Mucosa of descending colon (tissue), 3 donors: ENCODE results near the gene MPRIP. TPM values are rescaled to one million over a fixed set of nuclear protein-coding genes. Genes with fewer than 3 reads are reported as not detected.

Experiments used
- ATAC-seq: fragments of 200-7000 bp; cut with Tn5 transposase; one replicate; pipeline ENCODE4 v1.9.1; 2020; ENCODE audit warnings: mild to moderate bottlenecking, moderate library complexity
- DNase-seq, 3 donors: peaks; one replicate each; pipeline ENCODE4 v3.0.0-alpha.2; 2020
- H3K36me3 ChIP-seq: fragments of 200-600 bp; one replicate; pipeline ENCODE4 v1.8.0; 2021; ENCODE audit warnings: low read depth, mild to moderate bottlenecking
- H3K4me1 ChIP-seq: fragments of 200-600 bp; one replicate; pipeline ENCODE4 v1.8.0; 2021; ENCODE audit warnings: low read depth, mild to moderate bottlenecking
- H3K4me3 ChIP-seq: fragments of 200-600 bp; one replicate; pipeline ENCODE4 v1.8.0; 2021; ENCODE audit warnings: mild to moderate bottlenecking
- H3K9me3 ChIP-seq: fragments of 200-600 bp; one replicate; pipeline ENCODE4 v1.8.0; 2021; ENCODE audit warnings: mild to moderate bottlenecking
- intact Hi-C, 2 donors: fragments of 100-400 bp; cut with DNase I in 1 of 2; cut with micrococcal nuclease in 1 of 2; formaldehyde crosslinking; loops; one replicate each; pipeline versions ENCODE4 v1.11.0 to v1.11.1; 2022; cut with DNase I, micrococcal nuclease
- total RNA-seq, 3 donors: library from RNA; stranded (reverse); fragmentation: NEBNext Ultra II Directional in 2 of 3; extraction: Animal tissue kit (Norgen Biotek cat#: 25700) in 2 of 3; gene quantifications; one replicate each; pipeline versions ENCODE4 v1.2.1 to v1.2.4, GENCODE V29; 2021 to 2023
- TF ChIP-seq, protein P1 (sequence below): fragments of 200-600 bp; IDR thresholded peaks from one replicate; pipeline ENCODE4 v1.8.0; 2022; ENCODE audit warnings: antibody characterized with exemption, mild to moderate bottlenecking
- donor health status: DM: no; HTN: no; CAD: no; lungs with moderate emphysema.
- donor health status: DM: no; HTN: no; CAD: no.
- donor health status: DM: no; HTN: yes; CAD: no.

The MPRIP gene
- total RNA-seq, 3 donors from 2014 or later = 150 to 249 (median 231) TPM

DNA sequence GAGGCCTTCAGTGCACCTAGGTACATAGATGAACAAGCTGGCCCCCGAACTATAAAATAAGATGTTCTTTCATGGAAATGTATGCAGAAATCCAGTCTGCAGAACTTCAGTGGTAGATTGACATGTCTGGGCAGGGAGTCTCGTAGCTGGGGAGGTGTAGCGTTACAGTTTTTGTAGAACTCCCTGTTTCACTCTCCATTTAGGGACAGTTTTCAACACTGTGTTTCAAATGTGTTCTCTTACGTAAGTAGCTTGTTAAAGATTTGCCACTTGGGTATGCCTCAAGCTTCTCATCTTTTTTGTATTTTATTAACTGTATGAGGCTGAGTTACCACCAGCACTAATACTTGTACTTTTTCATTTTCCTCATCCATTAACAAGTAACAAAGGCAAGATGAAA lies 117.3 kb downstream of the MPRIP start:
- TF ChIP-seq, protein P1, sequence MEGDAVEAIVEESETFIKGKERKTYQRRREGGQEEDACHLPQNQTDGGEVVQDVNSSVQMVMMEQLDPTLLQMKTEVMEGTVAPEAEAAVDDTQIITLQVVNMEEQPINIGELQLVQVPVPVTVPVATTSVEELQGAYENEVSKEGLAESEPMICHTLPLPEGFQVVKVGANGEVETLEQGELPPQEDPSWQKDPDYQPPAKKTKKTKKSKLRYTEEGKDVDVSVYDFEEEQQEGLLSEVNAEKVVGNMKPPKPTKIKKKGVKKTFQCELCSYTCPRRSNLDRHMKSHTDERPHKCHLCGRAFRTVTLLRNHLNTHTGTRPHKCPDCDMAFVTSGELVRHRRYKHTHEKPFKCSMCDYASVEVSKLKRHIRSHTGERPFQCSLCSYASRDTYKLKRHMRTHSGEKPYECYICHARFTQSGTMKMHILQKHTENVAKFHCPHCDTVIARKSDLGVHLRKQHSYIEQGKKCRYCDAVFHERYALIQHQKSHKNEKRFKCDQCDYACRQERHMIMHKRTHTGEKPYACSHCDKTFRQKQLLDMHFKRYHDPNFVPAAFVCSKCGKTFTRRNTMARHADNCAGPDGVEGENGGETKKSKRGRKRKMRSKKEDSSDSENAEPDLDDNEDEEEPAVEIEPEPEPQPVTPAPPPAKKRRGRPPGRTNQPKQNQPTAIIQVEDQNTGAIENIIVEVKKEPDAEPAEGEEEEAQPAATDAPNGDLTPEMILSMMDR = no peak
- peaks cover 10% of the 10 kb centered on the region for H3K36me3 ChIP-seq

DNA sequence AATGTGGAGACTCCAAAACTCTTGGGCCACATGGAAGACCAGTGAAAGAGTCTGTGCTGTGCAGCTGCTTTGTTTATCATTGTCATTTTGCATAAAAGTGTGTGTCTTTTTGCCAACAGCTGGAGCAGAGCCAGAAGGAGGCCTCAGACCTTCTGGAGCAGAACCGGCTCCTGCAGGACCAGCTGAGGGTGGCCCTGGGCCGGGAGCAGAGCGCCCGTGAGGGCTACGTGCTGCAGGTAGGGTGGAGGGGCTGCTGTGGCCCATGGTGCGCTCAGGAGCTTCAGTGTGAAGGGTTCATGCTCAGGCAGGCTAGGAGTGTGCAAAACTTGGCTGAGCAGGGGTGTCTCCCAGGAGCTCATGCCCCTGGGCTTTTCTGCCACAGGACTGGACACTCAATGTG lies 118.9 kb downstream of the MPRIP start:
- H3K4me3 ChIP-seq = no peak overlapping the region
- no peaks in the 10 kb centered on the region for H3K4me1 ChIP-seq
- TF ChIP-seq, protein P1 = no peak
- H3K36me3 ChIP-seq = peaks cover 10% of the 10 kb centered on the region
- no peak for DNase-seq
- intact Hi-C loops = no loop called here
- ATAC-seq = no peak
- H3K9me3 ChIP-seq = no peaks in the 10 kb centered on the region

More for the DNA sequence above, 117.3 kb downstream of the MPRIP start:
- H3K4me1 ChIP-seq = no peaks in the 10 kb centered on the region
- no peak for DNase-seq
- no peak overlapping the region for H3K4me3 ChIP-seq
- ATAC-seq = no peak
- no peaks in the 10 kb centered on the region for H3K9me3 ChIP-seq
- intact Hi-C loops = no loop called here

DNA sequence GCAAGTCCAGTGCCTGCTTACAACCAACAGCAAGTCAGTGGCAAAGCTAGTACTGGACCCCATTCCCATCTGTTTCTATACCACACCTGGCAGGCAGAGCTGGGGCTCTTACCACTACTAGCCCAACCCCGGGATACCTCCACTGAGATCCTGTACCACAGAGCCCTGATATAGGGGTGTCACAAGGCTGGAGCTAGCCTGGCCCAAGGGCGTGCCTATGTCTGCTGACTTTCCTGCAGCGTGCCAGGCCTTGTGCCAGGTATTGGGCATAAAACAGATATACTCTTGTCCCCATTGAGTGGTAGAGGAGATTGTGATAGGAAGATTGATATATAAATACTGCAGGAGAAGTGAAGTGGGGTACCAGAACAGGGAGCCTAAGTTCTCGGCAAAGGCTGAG lies 119.5 kb downstream of the MPRIP start:
- DNase-seq (no peak), ATAC-seq (no peak)
- Histone ChIP-seq H3K9me3 (no peaks in the 10 kb centered on the region), H3K4me1 (no peaks in the 10 kb centered on the region), H3K36me3 (peaks cover 10% of the 10 kb centered on the region), H3K4me3 (no peak overlapping the region)
- TF ChIP-seq, protein P1 = no peak
- intact Hi-C loops = no loop called here

DNA sequence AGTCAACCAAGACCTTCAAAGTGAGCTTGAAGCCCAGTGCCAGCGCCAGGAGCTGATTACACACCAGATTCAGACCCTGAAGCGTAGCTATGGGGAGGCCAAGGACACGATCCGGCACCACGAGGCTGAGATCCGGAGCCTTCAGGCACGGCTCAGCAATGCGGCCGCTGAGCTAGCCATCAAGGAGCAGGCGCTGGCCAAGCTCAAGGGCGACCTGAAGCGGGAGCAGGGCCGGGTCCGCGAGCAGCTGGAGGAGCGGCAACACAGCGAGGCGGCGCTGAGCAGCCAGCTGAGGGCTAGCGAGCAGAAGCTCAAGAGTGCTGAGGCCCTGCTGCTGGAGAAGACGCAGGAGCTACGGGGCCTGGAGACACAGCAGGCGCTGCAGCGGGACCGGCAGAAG lies 121.9 kb downstream of the MPRIP start:
- TF ChIP-seq, protein P1 = no peak
- no peak for ATAC-seq
- H3K4me3 ChIP-seq = no peak overlapping the region
- no peaks in the 10 kb centered on the region for H3K9me3 ChIP-seq
- H3K36me3 ChIP-seq = peaks cover under 1% of the 10 kb centered on the region
- intact Hi-C loops = no loop called here
- DNase-seq = no peak
- H3K4me1 ChIP-seq = no peaks in the 10 kb centered on the region

DNA sequence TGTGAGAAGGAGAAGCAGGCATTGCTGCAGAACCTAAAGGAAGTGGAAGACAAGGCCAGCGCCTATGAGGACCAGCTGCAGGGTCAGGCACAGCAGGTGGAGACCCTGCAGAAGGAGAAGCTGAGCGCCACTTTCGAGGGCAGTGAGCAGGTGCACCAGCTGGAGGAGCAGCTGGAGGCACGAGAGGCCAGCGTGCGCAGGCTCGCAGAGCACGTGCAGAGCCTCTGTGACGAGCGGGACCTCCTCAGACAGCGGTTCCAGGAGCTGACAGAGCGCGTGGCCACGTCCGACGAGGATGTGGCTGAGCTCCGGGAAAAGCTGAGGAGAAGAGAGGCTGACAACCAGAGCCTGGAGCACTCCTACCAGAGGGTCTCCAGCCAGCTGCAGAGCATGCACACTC lies 122.4 kb downstream of the MPRIP start:
- no peaks in the 10 kb centered on the region for H3K36me3 ChIP-seq
- intact Hi-C loops = no loop called here
- no peaks in the 10 kb centered on the region for H3K9me3 ChIP-seq
- TF ChIP-seq, protein P1 = no peak
- no peaks in the 10 kb centered on the region for H3K4me1 ChIP-seq
- no peak for DNase-seq
- ATAC-seq = no peak
- H3K4me3 ChIP-seq = no peak overlapping the region

DNA sequence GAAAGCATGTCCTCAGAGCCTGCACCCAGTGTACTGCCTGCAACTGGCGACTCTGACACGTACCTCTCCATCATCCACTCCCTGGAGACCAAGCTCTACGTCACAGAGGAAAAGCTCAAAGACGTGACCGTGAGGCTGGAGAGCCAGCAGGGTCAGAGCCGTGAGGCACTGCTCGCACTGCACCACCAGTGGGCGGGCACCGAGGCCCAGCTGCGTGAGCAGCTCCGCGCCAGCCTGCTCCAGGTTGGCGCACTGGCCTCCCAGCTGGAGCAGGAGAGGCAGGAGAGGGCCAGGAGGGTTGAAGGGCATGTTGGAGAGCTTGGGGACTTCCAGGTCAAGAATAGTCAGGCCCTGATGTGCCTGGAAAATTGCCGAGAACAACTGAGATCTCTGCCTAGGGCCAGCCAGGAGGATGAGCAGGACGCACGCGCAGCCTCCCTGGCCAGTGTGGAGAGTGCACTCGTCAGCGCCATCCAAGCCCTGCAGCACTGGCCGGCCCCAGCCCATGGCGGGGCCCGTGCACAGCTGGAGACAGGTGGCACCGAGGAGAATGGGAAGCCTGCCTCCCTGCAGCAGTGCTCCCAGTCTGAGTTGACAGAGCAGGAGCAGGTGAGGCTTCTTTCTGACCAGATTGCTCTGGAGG lies 123.5 kb downstream of the MPRIP start:
- intact Hi-C loops = no loop called here
- Histone ChIP-seq H3K9me3 (no peaks in the 10 kb centered on the region), H3K4me3 (no peak overlapping the region), H3K36me3 (no peaks in the 10 kb centered on the region), H3K4me1 (no peaks in the 10 kb centered on the region)
- peak in 1 of 3 donors; percentile 28 for DNase-seq
- TF ChIP-seq, protein P1 = no peak
- no peak for ATAC-seq
